Pons (tissue), 1 donor: ENCODE measurements around the gene FREY1.

Experiments used
- DNase-seq: peaks from one replicate; pipeline ENCODE4 v3.0.0-alpha.2; 2016; ENCODE audit warnings: low spot score

The FREY1 gene

GRCh38 chr11:45870706-45871105 is 36.4 kb downstream of the FREY1 start:
- DNase-seq, result no peak

GRCh38 chr11:45869551-45869950 is 37.5 kb downstream of the FREY1 start:
- no peak for DNase-seq

GRCh38 chr11:45864041-45864440 is 43.0 kb downstream of the FREY1 start:
- DNase-seq, result no peak

GRCh38 chr11:45860764-45861510 is 46.1 kb downstream of the FREY1 start:
- no peak for DNase-seq

- DNase-seq, result no peak
These were observed 46.7 kb downstream of the FREY1 start for GRCh38 chr11:45860348-45860747.

- DNase-seq, result peak; percentile 73
These were observed 47.4 kb downstream of the FREY1 start for GRCh38 chr11:45859661-45860140.

GRCh38 chr11:45858751-45859398 is 48.2 kb downstream of the FREY1 start:
- DNase-seq, result no peak

GRCh38 chr11:45857961-45858474 is 49.1 kb downstream of the FREY1 start:
- peak; percentile 77 for DNase-seq
